Endodermal cell (in vitro differentiated cells): ENCODE measurements around the gene MBLAC1. TPM values are rescaled to one million over a fixed set of nuclear protein-coding genes. Genes with fewer than 3 reads are reported as not detected.

Experiments used
- DNase-seq: peaks from one replicate; pipeline ENCODE4 v3.0.0-alpha.2; 2017
- H3K27ac ChIP-seq: 2 replicates; pipeline ENCODE4 v1.5.1; 2013; ENCODE audit warnings: mild to moderate bottlenecking, low read depth, low read length, moderate library complexity
- H3K27me3 ChIP-seq: 2 replicates; pipeline ENCODE4 v1.6.1; 2013; ENCODE audit warnings: mild to moderate bottlenecking, low read length, moderate library complexity; ENCODE audit not compliant: insufficient read depth, control insufficient read depth, poor library complexity, severe bottlenecking
- H3K36me3 ChIP-seq: 2 replicates; pipeline ENCODE4 v1.7.0; 2013; ENCODE audit warnings: mild to moderate bottlenecking, low read length, moderate library complexity; ENCODE audit not compliant: control insufficient read depth, insufficient read depth
- H3K4me1 ChIP-seq: one replicate; pipeline ENCODE4 v1.7.0; 2013; ENCODE audit warnings: low read length; ENCODE audit not compliant: control insufficient read depth, insufficient read depth
- H3K4me3 ChIP-seq: 2 replicates; pipeline ENCODE4 v1.5.1; 2013; ENCODE audit warnings: mild to moderate bottlenecking, low read length, moderate library complexity
- H3K9ac ChIP-seq: 2 replicates; pipeline ENCODE4 v1.6.1; 2013; ENCODE audit warnings: mild to moderate bottlenecking, low read length, moderate library complexity; ENCODE audit not compliant: poor library complexity, severe bottlenecking; ENCODE audit errors: extremely low read depth
- H3K9me3 ChIP-seq: 2 replicates; pipeline ENCODE4 v1.6.1; 2013; ENCODE audit warnings: mild to moderate bottlenecking, low read length, moderate library complexity; ENCODE audit not compliant: control insufficient read depth
- H3K27ac Mint-ChIP-seq: 2 replicates; pipeline ENCODE4 v1.8.0; 2020; ENCODE audit warnings: mixed read lengths
- H3K27me3 Mint-ChIP-seq: 2 replicates; pipeline ENCODE4 v1.8.0; 2021; ENCODE audit warnings: mild to moderate bottlenecking, mixed read lengths; ENCODE audit not compliant: insufficient read depth
- H3K36me3 Mint-ChIP-seq: 2 replicates; pipeline ENCODE4 v1.8.0; 2020; ENCODE audit warnings: low read depth, mixed read lengths
- H3K4me1 Mint-ChIP-seq: 2 replicates; pipeline ENCODE4 v1.8.0; 2020; ENCODE audit warnings: mixed read lengths
- H3K4me3 Mint-ChIP-seq: 2 replicates; pipeline ENCODE4 v1.8.0; 2020; ENCODE audit warnings: mild to moderate bottlenecking, moderate library complexity, mixed read lengths
- H3K9me3 Mint-ChIP-seq: 2 replicates; pipeline ENCODE4 v1.8.0; 2020; ENCODE audit warnings: mild to moderate bottlenecking, mixed read lengths
- WGBS, 2 experiments: methylation state at CpG; one replicate each; pipeline versions ENCODE4 v1.1.5 to v1.1.7; 2013; ENCODE audit warnings: missing lambda C conversion rate in 2 of 2, mixed read lengths in 1 of 2; ENCODE audit not compliant: insufficient coverage in 1 of 2, insufficient read length in 1 of 2; 5-methylcytosine and 5-hydroxymethylcytosine counted together
- total RNA-seq, 2 donors: library from RNA; stranded (reverse); fragmentation: NEBNext Ultra II Directional in 1 of 2; extraction: Animal tissue kit (Norgen Biotek cat#: 25700) in 1 of 2; gene quantifications; 2 replicates in 1 of 2; 3 replicates in 1 of 2; pipeline ENCODE4 v1.2.1, GENCODE V29; 2021
- TF ChIP-seq, protein P1 (sequence below): fragments of 200-600 bp; sonication (generic); conservative IDR thresholded peaks from 2 replicates; pipeline ENCODE4 v1.5.0; 2021; ENCODE audit warnings: antibody characterized with exemption, mild to moderate bottlenecking

MBLAC1 gene
- total RNA-seq, 2 donors from 2014 or later: 1.3 to 1.4 TPM

DNA sequence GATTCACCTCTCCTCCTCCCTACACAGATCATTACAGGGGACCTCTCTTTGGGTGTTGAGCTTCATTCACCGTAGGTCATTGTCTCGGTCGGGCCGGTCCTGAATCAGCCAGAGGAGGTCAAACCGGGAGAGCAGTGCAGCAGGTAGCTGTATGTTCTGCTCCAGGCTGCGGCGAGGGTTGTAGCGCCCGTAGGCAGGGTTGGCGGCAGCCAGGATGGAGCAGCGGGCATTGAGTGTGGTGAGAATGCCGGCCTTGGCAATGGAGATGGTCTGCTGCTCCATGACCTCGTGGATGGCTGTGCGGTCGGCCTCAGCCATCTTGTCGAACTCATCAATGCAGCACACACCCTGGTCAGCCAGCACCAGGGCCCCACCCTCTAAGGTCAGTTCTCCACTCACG lies 31.1 kb upstream of the MBLAC1 start:
- Histone ChIP-seq H3K9ac (no peak overlapping the region), H3K4me3 (no peak overlapping the region), H3K9me3 (no peaks in the 10 kb centered on the region), H3K27me3 (no peaks in the 10 kb centered on the region), H3K36me3 (peaks cover 94% of the 10 kb centered on the region), H3K27ac (no peak overlapping the region), H3K4me1 (peaks cover 6% of the 10 kb centered on the region)
- H3K4me1 Mint-ChIP-seq: peaks cover 17% of the 10 kb centered on the region
- no peak for DNase-seq
- no peaks in the 10 kb centered on the region for H3K9me3 Mint-ChIP-seq
- TF ChIP-seq, protein P1, sequence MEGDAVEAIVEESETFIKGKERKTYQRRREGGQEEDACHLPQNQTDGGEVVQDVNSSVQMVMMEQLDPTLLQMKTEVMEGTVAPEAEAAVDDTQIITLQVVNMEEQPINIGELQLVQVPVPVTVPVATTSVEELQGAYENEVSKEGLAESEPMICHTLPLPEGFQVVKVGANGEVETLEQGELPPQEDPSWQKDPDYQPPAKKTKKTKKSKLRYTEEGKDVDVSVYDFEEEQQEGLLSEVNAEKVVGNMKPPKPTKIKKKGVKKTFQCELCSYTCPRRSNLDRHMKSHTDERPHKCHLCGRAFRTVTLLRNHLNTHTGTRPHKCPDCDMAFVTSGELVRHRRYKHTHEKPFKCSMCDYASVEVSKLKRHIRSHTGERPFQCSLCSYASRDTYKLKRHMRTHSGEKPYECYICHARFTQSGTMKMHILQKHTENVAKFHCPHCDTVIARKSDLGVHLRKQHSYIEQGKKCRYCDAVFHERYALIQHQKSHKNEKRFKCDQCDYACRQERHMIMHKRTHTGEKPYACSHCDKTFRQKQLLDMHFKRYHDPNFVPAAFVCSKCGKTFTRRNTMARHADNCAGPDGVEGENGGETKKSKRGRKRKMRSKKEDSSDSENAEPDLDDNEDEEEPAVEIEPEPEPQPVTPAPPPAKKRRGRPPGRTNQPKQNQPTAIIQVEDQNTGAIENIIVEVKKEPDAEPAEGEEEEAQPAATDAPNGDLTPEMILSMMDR: no peak
- H3K36me3 Mint-ChIP-seq: peaks cover 93% of the 10 kb centered on the region
- no peaks in the 10 kb centered on the region for H3K27me3 Mint-ChIP-seq
- H3K27ac Mint-ChIP-seq: peak overlapping the region; percentile 75
- WGBS, 2 experiments: 96 to 100% methylated on average over 10 to 17 of the region's 17 CpGs
- H3K4me3 Mint-ChIP-seq: no peak overlapping the region

DNA sequence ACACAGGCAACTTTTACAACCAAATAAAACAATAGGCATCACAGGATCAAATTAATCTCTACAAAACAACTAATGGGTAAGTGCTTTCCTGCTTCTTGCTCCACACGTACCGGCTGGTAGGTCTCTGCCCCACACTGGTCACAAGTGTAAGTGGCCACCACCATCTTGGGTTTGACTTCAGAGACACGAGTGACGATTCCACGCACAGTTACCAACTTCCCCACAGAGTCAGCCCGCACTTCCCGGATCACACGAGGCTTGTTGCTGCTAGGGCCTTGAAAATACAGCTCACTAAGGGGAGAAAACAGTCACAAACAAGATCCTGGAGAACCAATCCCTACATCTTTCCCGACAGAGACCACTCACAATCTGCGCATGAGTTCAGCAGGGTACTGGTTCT lies 27.9 kb upstream of the MBLAC1 start:
- no peak for DNase-seq
- Histone ChIP-seq H3K36me3 (peaks cover 62% of the 10 kb centered on the region), H3K4me1 (peaks cover 6% of the 10 kb centered on the region), H3K9me3 (no peaks in the 10 kb centered on the region), H3K9ac (peak overlapping the region; percentile 100), H3K4me3 (peak overlapping the region; percentile 92), H3K27ac (no peak overlapping the region), H3K27me3 (no peaks in the 10 kb centered on the region)
- peaks cover 17% of the 10 kb centered on the region for H3K4me1 Mint-ChIP-seq
- TF ChIP-seq, protein P1: no peak
- peak overlapping the region; percentile 89 for H3K4me3 Mint-ChIP-seq
- 94 to 98% methylated on average over 8 to 10 of the region's 10 CpGs for WGBS, 2 experiments
- H3K36me3 Mint-ChIP-seq: peaks cover 72% of the 10 kb centered on the region
- no peaks in the 10 kb centered on the region for H3K9me3 Mint-ChIP-seq
- no peaks in the 10 kb centered on the region for H3K27me3 Mint-ChIP-seq
- peak overlapping the region; percentile 97 for H3K27ac Mint-ChIP-seq

DNA sequence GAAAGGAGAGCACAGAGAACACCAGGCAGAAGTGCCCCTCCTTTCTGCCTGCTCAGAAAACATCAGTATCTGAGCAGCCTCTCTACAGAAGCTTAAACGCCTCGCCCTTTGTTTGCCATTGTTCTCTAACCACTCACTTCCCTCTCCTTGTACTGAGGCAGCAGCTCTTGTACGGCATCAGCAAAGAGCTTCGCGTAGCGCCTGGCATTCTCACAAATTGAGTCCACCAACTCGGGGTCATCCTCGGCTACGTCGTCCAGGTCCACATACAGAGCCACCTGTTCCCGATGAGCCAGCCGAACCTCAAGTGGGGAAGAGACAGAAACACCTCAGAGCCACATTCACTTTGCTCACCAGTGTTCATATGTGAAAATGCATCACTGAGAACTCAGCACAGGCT lies 27.3 kb upstream of the MBLAC1 start:
- H3K36me3 ChIP-seq: peaks cover 59% of the 10 kb centered on the region
- Mint-ChIP-seq H3K36me3 (peaks cover 70% of the 10 kb centered on the region), H3K27me3 (no peaks in the 10 kb centered on the region), H3K27ac (peak overlapping the region; percentile 97), H3K4me3 (peak overlapping the region; percentile 89), H3K9me3 (no peaks in the 10 kb centered on the region), H3K4me1 (peaks cover 17% of the 10 kb centered on the region)
- H3K27me3 ChIP-seq: no peaks in the 10 kb centered on the region
- no peak for DNase-seq
- peaks cover 6% of the 10 kb centered on the region for H3K4me1 ChIP-seq
- peak overlapping the region; percentile 100 for H3K9ac ChIP-seq
- WGBS, 2 experiments: 90 to 91% methylated on average over 7 to 12 of the region's 12 CpGs
- H3K4me3 ChIP-seq: peak overlapping the region; percentile 92
- H3K9me3 ChIP-seq: no peaks in the 10 kb centered on the region
- TF ChIP-seq, protein P1: no peak
- H3K27ac ChIP-seq: peak overlapping the region; percentile 26
